Spleen (tissue), 11 donors: ENCODE results near the gene PTPRG. TPM values are rescaled to one million over a fixed set of nuclear protein-coding genes. Genes with fewer than 3 reads are reported as not detected.

Experiments
- DNase-seq: peaks from one replicate; pipeline ENCODE4 v3.0.0-alpha.2; 2020
- H3K27ac ChIP-seq, 8 donors: fragments of 200-600 bp; sonication (generic) in 7 of 8; 1 replicate in 4 of 8; 2 replicates in 4 of 8; pipeline versions ENCODE4 v1.5.0 to v1.8.0; 2016 to 2021; ENCODE audit warnings: inconsistent platforms in 4 of 8, mild to moderate bottlenecking in 4 of 8, moderate library complexity in 1 of 8
- H3K27me3 ChIP-seq, 7 donors: fragments of 200-600 bp; sonication (generic) in 6 of 7; replicated peaks in 1 of 7; 1 replicate in 4 of 7; 2 replicates in 3 of 7; pipeline versions ENCODE4 v1.5.0 to v1.8.0; 2016 to 2021; ENCODE audit warnings: inconsistent platforms in 3 of 7, mild to moderate bottlenecking in 1 of 7
- H3K36me3 ChIP-seq, 6 donors: fragments of 200-600 bp; sonication (generic) in 5 of 6; 1 replicate in 4 of 6; 2 replicates in 2 of 6; pipeline versions ENCODE4 v1.5.0 to v1.8.0; 2016 to 2021; ENCODE audit warnings: inconsistent platforms in 2 of 6
- H3K4me1 ChIP-seq, 6 donors: fragments of 200-600 bp; sonication (generic) in 5 of 6; 1 replicate in 3 of 6; 2 replicates in 3 of 6; pipeline versions ENCODE4 v1.5.0 to v1.8.0; 2016 to 2021; ENCODE audit warnings: inconsistent platforms in 3 of 6
- H3K4me3 ChIP-seq, 8 donors: fragments of 200-600 bp; sonication (generic) in 7 of 8; 1 replicate in 4 of 8; 2 replicates in 4 of 8; pipeline versions ENCODE4 v1.5.0 to v1.8.0; 2016 to 2021; ENCODE audit warnings: inconsistent platforms in 4 of 8, mild to moderate bottlenecking in 4 of 8, moderate library complexity in 2 of 8
- H3K9me3 ChIP-seq, 8 donors: fragments of 200-600 bp; sonication (generic) in 7 of 8; 1 replicate in 4 of 8; 2 replicates in 4 of 8; pipeline versions ENCODE4 v1.5.0 to v1.8.0; 2016 to 2021; ENCODE audit warnings: inconsistent platforms in 4 of 8
- POLR2A ChIP-seq, 3 donors: fragments of 450-650 bp; IDR thresholded peaks; one replicate each; pipeline ENCODE4 v1.5.1; 2017; ENCODE audit warnings: antibody characterized with exemption in 3 of 3, mild to moderate bottlenecking in 1 of 3
- POLR2AphosphoS5 ChIP-seq, 3 donors: sonication (generic); formaldehyde crosslinking; IDR thresholded peaks; one replicate each; pipeline ENCODE4 v1.5.1; 2017; ENCODE audit warnings: antibody characterized with exemption in 3 of 3
- WGBS, 5 donors: extraction: QIAGEN DNeasy Blood & Tissue Kit in 3 of 5; methylation state at CpG; one replicate each; pipeline versions ENCODE4 v1.1.5 to v1.1.7; 2013 to 2018; 5-methylcytosine and 5-hydroxymethylcytosine counted together
- intact Hi-C: fragments of 100-400 bp; cut with DNase I; formaldehyde crosslinking; loops from one replicate; pipeline ENCODE4 v1.15.0; 2023; ENCODE audit warnings: low total_unique reads
- polyA plus RNA-seq, 3 donors: library from polyadenylated mRNA; stranded (reverse); fragments of 200-250 nt; gene quantifications; one replicate each; pipeline ENCODE4 v1.2.1, GENCODE V29; 2013
- total RNA-seq, 7 donors: library from RNA; depleted of rRNA in 3 of 7; stranded (reverse); fragments of >200 nt in 3 of 7; fragmentation: NEBNext Ultra II Directional in 4 of 7; extraction: Animal tissue kit (Norgen Biotek cat#: 25700) in 4 of 7; gene quantifications; one replicate each; pipeline versions ENCODE4 v1.1.0 to v1.2.1, GENCODE V29; 2016 to 2021
- TF ChIP-seq, protein P1 (sequence below), 11 experiments: fragments of 200-600 bp in 7 of 11; fragments of 450-650 bp in 4 of 11; sonication (generic) in 4 of 11; IDR thresholded peaks in 8 of 11; conservative IDR thresholded peaks in 3 of 11; 1 replicate in 7 of 11; 2 replicates in 4 of 11; pipeline versions ENCODE4 v1.4.0 to v1.8.0; 2016 to 2021; ENCODE audit warnings: antibody characterized with exemption in 11 of 11, inconsistent platforms in 4 of 11, mild to moderate bottlenecking in 1 of 11
- donor health status: healthy with polysubstance abuse.
- donor health status: DM: no; HTN: no; CAD: no; lungs with moderate emphysema.
- donor health status: DM: no; HTN: no; CAD: no.
- donor health status: Bipolar disorder and iron deficiency.
- donor health status: healthy.
- donor health status: DM: no; HTN: no; CAD: no.
- donor health status: DM: yes; HTN: yes; CAD: no.

Gene PTPRG
- total and polyA plus RNA-seq, 10 donors, result 0.89 to 77.0 (median 34.5) TPM

DNA sequence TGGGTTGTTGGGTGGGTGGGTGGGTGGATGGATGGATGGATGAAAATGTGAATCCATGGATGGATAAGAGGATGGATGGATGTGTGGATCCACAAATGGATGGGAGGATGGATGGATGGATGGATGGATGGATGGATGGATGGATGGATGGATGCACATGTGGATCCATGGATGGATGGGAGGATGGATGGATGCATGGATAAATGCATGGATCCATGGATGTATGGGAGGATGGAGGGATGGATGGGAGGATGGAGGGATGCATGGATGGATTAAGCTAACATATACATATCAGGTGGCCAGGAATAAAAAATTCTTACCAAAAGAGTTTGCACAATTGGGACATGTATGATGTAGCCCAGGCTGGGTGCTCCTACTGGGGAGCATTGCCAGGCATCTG is 616.7 kb downstream of the PTPRG start:
- intact Hi-C loops, result no loop called here
- Histone ChIP-seq H3K4me3 (no peak overlapping the region), H3K27ac (no peak overlapping the region), H3K36me3 (no peaks in the 10 kb centered on the region), H3K9me3 (no peaks in the 10 kb centered on the region), H3K27me3 (no peaks in the 10 kb centered on the region), H3K4me1 (no peaks in the 10 kb centered on the region)
- DNase-seq, result no peak
- TF ChIP-seq POLR2A (IDR thresholded peaks at IDR 0.05) (no peak), POLR2AphosphoS5 (IDR thresholded peaks at IDR 0.05) (no peak)
- TF ChIP-seq, protein P1, sequence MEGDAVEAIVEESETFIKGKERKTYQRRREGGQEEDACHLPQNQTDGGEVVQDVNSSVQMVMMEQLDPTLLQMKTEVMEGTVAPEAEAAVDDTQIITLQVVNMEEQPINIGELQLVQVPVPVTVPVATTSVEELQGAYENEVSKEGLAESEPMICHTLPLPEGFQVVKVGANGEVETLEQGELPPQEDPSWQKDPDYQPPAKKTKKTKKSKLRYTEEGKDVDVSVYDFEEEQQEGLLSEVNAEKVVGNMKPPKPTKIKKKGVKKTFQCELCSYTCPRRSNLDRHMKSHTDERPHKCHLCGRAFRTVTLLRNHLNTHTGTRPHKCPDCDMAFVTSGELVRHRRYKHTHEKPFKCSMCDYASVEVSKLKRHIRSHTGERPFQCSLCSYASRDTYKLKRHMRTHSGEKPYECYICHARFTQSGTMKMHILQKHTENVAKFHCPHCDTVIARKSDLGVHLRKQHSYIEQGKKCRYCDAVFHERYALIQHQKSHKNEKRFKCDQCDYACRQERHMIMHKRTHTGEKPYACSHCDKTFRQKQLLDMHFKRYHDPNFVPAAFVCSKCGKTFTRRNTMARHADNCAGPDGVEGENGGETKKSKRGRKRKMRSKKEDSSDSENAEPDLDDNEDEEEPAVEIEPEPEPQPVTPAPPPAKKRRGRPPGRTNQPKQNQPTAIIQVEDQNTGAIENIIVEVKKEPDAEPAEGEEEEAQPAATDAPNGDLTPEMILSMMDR (IDR thresholded peaks at IDR 0.05 in 8 of 11, conservative IDR thresholded peaks at IDR 0.05 in 3 of 11), result no peak

DNA sequence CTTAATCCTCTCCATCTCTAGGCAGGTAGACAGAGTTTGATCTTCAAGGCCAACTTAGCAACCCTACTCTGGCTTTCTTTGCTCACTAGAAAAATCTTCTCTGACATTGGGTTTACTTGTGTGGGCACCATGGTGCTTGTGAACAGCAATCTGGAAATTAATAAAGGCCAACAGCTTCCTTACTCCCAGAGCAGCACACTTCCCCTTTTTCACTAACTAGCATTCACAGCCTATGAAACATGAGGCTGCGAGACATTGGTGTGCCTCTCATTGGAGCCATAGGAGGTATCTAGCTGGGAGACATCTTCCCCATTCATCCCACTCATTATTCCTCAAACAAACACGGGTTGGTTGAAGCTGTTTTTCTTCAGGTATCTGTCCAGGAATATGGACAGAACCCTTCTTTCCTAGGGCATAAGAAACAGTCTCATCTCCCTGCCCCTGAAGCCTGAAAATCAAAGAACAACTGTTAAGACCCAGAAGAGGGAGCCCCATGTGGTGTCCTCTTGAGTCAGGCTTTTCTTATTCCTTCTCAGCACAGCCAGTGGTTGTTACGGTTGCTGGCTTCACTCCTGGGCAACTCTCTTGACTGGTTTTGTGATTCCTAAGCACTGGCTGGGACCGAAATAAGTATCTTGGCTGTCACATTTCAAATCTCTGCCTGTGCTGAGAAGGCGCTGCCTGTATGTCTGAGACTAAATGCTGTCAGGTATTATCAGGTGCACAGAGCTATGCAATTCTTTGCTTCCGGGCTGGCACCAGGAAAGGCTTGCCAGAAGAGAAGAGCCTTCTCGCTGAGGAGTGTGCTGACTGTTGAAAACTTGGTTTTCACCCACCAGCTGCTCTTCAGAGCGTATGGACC is 617.6 kb downstream of the PTPRG start:
- Histone ChIP-seq H3K36me3 (no peaks in the 10 kb centered on the region), H3K4me1 (no peaks in the 10 kb centered on the region), H3K9me3 (no peaks in the 10 kb centered on the region), H3K4me3 (no peak overlapping the region), H3K27me3 (no peaks in the 10 kb centered on the region), H3K27ac (no peak overlapping the region)
- intact Hi-C loops, result no loop called here
- no peak for TF ChIP-seq POLR2A (IDR thresholded peaks at IDR 0.05)
- TF ChIP-seq POLR2AphosphoS5 (IDR thresholded peaks at IDR 0.05), result no peak
- TF ChIP-seq, protein P1 (IDR thresholded peaks at IDR 0.05 in 8 of 11, conservative IDR thresholded peaks at IDR 0.05 in 3 of 11), result no peak
- no peak for DNase-seq
- 79 to 89% (median 82%) methylated on average over 8 of the region's 8 CpGs for WGBS, 5 donors

DNA sequence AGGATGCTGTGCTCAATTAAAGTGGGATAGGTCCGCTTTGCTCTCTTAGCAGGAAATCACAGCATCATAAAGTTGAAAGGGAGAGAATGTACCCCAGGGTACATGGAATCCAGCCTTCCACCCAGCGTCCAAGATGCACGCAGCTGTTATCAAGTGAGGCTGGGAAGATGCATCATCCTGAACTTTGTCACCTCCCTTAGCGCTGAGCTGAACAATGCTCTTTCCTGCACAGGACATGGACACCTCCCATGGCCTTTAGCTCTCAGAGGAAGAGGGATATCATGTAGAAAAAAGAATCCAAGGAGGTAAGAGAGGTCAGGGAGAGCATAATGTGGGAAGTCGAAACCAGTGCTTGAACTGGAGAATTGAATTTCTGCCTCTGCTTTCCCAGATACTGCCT is 619.1 kb downstream of the PTPRG start:
- Histone ChIP-seq H3K9me3 (no peaks in the 10 kb centered on the region), H3K4me3 (no peak overlapping the region), H3K27me3 (no peaks in the 10 kb centered on the region), H3K27ac (no peak overlapping the region), H3K36me3 (no peaks in the 10 kb centered on the region), H3K4me1 (no peaks in the 10 kb centered on the region)
- no peak for DNase-seq
- WGBS, 5 donors, result 72 to 79% (median 77%) methylated on average over 5 of the region's 5 CpGs
- intact Hi-C loops, result no loop called here
- TF ChIP-seq, protein P1 (IDR thresholded peaks at IDR 0.05 in 8 of 11, conservative IDR thresholded peaks at IDR 0.05 in 3 of 11), result no peak
- TF ChIP-seq POLR2A (IDR thresholded peaks at IDR 0.05) (no peak), POLR2AphosphoS5 (IDR thresholded peaks at IDR 0.05) (no peak)

DNA sequence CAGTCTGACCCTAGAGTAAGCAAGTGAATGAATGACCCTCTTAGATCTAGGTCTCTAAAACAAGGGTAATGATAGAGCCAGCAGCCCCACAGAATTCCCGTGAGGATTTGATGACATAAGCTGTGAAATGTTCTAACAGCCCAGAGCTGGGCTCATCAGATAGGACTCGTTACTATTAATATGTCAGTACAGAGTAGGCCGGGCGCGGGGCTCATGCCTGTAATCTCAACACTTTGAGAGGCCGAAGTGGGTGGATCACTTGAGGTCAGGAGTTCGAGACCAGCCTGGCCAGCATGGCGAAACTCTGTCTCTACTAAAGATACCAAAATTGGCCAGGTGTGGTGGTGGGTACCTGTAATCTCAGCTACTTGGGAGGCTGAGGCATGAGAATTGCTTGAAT is 621.7 kb downstream of the PTPRG start:
- TF ChIP-seq, protein P1 (IDR thresholded peaks at IDR 0.05 in 8 of 11, conservative IDR thresholded peaks at IDR 0.05 in 3 of 11), result no peak
- no peaks in the 10 kb centered on the region for H3K36me3 ChIP-seq
- intact Hi-C loops, result no loop called here
- H3K9me3 ChIP-seq, result no peaks in the 10 kb centered on the region
- peaks cover 0 to under 1% (median 0%) of the 10 kb centered on the region in 6 donors for H3K4me1 ChIP-seq
- no peak overlapping the region for H3K27ac ChIP-seq
- no peak overlapping the region for H3K4me3 ChIP-seq
- WGBS, 5 donors, result 93 to 98% (median 95%) methylated on average over 6 to 8 of the region's 8 CpGs
- no peak for DNase-seq
- H3K27me3 ChIP-seq, result no peaks in the 10 kb centered on the region
